Naive B cell (primary cell): ENCODE measurements around the gene CD4. TPM values are rescaled to one million over a fixed set of nuclear protein-coding genes. Genes with fewer than 3 reads are reported as not detected.

Experiments
- ATAC-seq, 2 donors: fragments of 150-1000 bp; cut with Tn5 transposase; 2 replicates each; pipeline ENCODE4 v1.10.0; 2021; ENCODE audit warnings: low read depth in 2 of 2, mild to moderate bottlenecking in 2 of 2, moderate library complexity in 2 of 2
- DNase-seq: peaks from one replicate; pipeline ENCODE4 v3.0.0; 2022
- H3K27ac Mint-ChIP-seq, 6 donors: one replicate each; pipeline ENCODE4 v1.8.0; 2020 to 2022; ENCODE audit warnings: mild to moderate bottlenecking in 6 of 6, mixed read lengths in 6 of 6, moderate library complexity in 5 of 6, inconsistent platforms in 2 of 6
- H3K27me3 Mint-ChIP-seq, 3 donors: one replicate each; pipeline ENCODE4 v1.8.0; 2021 to 2022; ENCODE audit warnings: mixed read lengths in 3 of 3, mild to moderate bottlenecking in 1 of 3
- H3K36me3 Mint-ChIP-seq, 2 donors: one replicate each; pipeline ENCODE4 v1.8.0; 2020 to 2022; ENCODE audit warnings: mixed read lengths in 2 of 2, inconsistent platforms in 1 of 2, mild to moderate bottlenecking in 1 of 2
- H3K4me1 Mint-ChIP-seq, 3 donors: one replicate each; pipeline ENCODE4 v1.8.0; 2020 to 2022; ENCODE audit warnings: mixed read lengths in 3 of 3, inconsistent platforms in 1 of 3, mild to moderate bottlenecking in 1 of 3, moderate library complexity in 1 of 3
- H3K4me3 Mint-ChIP-seq, 8 donors: one replicate each; pipeline ENCODE4 v1.8.0; 2020 to 2022; ENCODE audit warnings: mild to moderate bottlenecking in 8 of 8, mixed read lengths in 8 of 8, moderate library complexity in 8 of 8, inconsistent platforms in 2 of 8
- H3K9me3 Mint-ChIP-seq, 7 donors: one replicate each; pipeline ENCODE4 v1.8.0; 2020 to 2022; ENCODE audit warnings: mixed read lengths in 7 of 7, mild to moderate bottlenecking in 5 of 7, inconsistent platforms in 2 of 7, moderate library complexity in 1 of 7
- polyA plus RNA-seq, 6 donors: library from polyadenylated mRNA; unstranded; fragments of 300-500 nt; fragmentation: Illumina TruSeq; gene quantifications; one replicate each; pipeline ENCODE4 v1.2.3, GENCODE V29; 2021; ENCODE audit warnings: low read depth in 6 of 6

The CD4 gene
- polyA plus RNA-seq, 6 donors from 2014 or later, result 0.29 to 1.7 (median 1.1) TPM

GRCh38 chr12:6774499-6775062 lies 14.7 kb upstream of the CD4 start:
- DNase-seq (no peak), ATAC-seq (no peak)
- Mint-ChIP-seq H3K9me3 (no peaks in the 10 kb centered on the region), H3K4me1 (peaks cover 30 to 42% (median 35%) of the 10 kb centered on the region in 3 donors), H3K4me3 (peak overlapping the region in 1 of 8 donors; percentile 63), H3K36me3 (peaks cover 0 to 8% of the 10 kb centered on the region in 2 donors), H3K27me3 (peaks cover 46 to 93% (median 88%) of the 10 kb centered on the region in 3 donors), H3K27ac (no peak overlapping the region)

- Mint-ChIP-seq H3K4me3 (peak overlapping the region in 2 of 8 donors; percentile 24 to 42), H3K27ac (peak overlapping the region in 1 of 6 donors; percentile 36), H3K4me1 (peaks cover 30 to 42% (median 35%) of the 10 kb centered on the region in 3 donors), H3K36me3 (peaks cover 0 to 8% of the 10 kb centered on the region in 2 donors), H3K9me3 (no peaks in the 10 kb centered on the region), H3K27me3 (peaks cover 46 to 84% (median 79%) of the 10 kb centered on the region in 3 donors)
- ATAC-seq (no peak), DNase-seq (no peak)
Measured at GRCh38 chr12:6775185-6776174, 13.8 kb upstream of the CD4 start.

GRCh38 chr12:6777386-6777785 lies 11.9 kb upstream of the CD4 start:
- no peak overlapping the region for H3K27ac Mint-ChIP-seq
- H3K4me1 Mint-ChIP-seq, result peaks cover 25 to 30% (median 29%) of the 10 kb centered on the region in 3 donors

GRCh38 chr12:6778217-6778573 lies 11.1 kb upstream of the CD4 start:
- DNase-seq, result no peak
- H3K4me1 Mint-ChIP-seq, result peaks cover 22 to 24% (median 23%) of the 10 kb centered on the region in 3 donors
- H3K9me3 Mint-ChIP-seq, result no peaks in the 10 kb centered on the region
- H3K4me3 Mint-ChIP-seq, result peak overlapping the region in 6 of 8 donors; percentile 54 to 95 (median 88)
- peak overlapping the region in 1 of 6 donors; percentile 29 for H3K27ac Mint-ChIP-seq
- ATAC-seq, result no peak
- H3K36me3 Mint-ChIP-seq, result peaks cover 0 to 8% of the 10 kb centered on the region in 2 donors
- peaks cover 38 to 59% (median 54%) of the 10 kb centered on the region in 3 donors for H3K27me3 Mint-ChIP-seq

More at GRCh38 chr12:6777386-6777785, 11.9 kb upstream of the CD4 start:
- Mint-ChIP-seq H3K36me3 (peaks cover 0 to 8% of the 10 kb centered on the region in 2 donors), H3K27me3 (peaks cover 38 to 65% (median 61%) of the 10 kb centered on the region in 3 donors), H3K9me3 (no peaks in the 10 kb centered on the region), H3K4me3 (peak overlapping the region in 2 of 8 donors; percentile 19 to 29)
- ATAC-seq (no peak), DNase-seq (no peak)

- peak overlapping the region in 4 of 6 donors; percentile 5 to 96 (median 88) for H3K27ac Mint-ChIP-seq
- peaks cover 20 to 22% (median 21%) of the 10 kb centered on the region in 3 donors for H3K4me1 Mint-ChIP-seq
- DNase-seq, result peak; percentile 83
Measured at GRCh38 chr12:6778574-6779550, 10.5 kb upstream of the CD4 start.

GRCh38 chr12:6779708-6780432 lies 9.5 kb upstream of the CD4 start:
- Mint-ChIP-seq H3K27me3 (peaks cover 30 to 52% (median 49%) of the 10 kb centered on the region in 3 donors), H3K4me3 (peak overlapping the region in 5 of 8 donors; percentile 9 to 87 (median 57)), H3K27ac (peak overlapping the region in 2 of 6 donors; percentile 50 to 90), H3K9me3 (no peaks in the 10 kb centered on the region), H3K36me3 (peaks cover 0 to 6% of the 10 kb centered on the region in 2 donors), H3K4me1 (peaks cover 14 to 17% (median 16%) of the 10 kb centered on the region in 3 donors)
- no peak for ATAC-seq
- DNase-seq, result no peak

More at GRCh38 chr12:6778574-6779550, 10.5 kb upstream of the CD4 start:
- peak; percentile 93 for ATAC-seq
- H3K27me3 Mint-ChIP-seq, result peaks cover 38 to 59% (median 57%) of the 10 kb centered on the region in 3 donors
- peak overlapping the region; percentile 54 to 95 (median 86) for H3K4me3 Mint-ChIP-seq
- peaks cover 0 to 8% of the 10 kb centered on the region in 2 donors for H3K36me3 Mint-ChIP-seq
- H3K9me3 Mint-ChIP-seq, result no peaks in the 10 kb centered on the region

- no peak overlapping the region for H3K27ac Mint-ChIP-seq
- ATAC-seq (no peak), DNase-seq (no peak)
- peaks cover 23 to 45% (median 42%) of the 10 kb centered on the region in 3 donors for H3K27me3 Mint-ChIP-seq
- no peaks in the 10 kb centered on the region for H3K36me3 Mint-ChIP-seq
- no peak overlapping the region for H3K4me3 Mint-ChIP-seq
- peaks cover 13 to 14% (median 13%) of the 10 kb centered on the region in 3 donors for H3K4me1 Mint-ChIP-seq
- H3K9me3 Mint-ChIP-seq, result no peaks in the 10 kb centered on the region
Measured at GRCh38 chr12:6780573-6780972, 8.8 kb upstream of the CD4 start.

- ATAC-seq, result no peak
- Mint-ChIP-seq H3K36me3 (no peaks in the 10 kb centered on the region), H3K9me3 (no peaks in the 10 kb centered on the region), H3K27me3 (peaks cover 15 to 37% (median 27%) of the 10 kb centered on the region in 3 donors), H3K4me1 (peaks cover 13% of the 10 kb centered on the region in 3 donors), H3K4me3 (no peak overlapping the region), H3K27ac (no peak overlapping the region)
- DNase-seq, result no peak
Measured at GRCh38 chr12:6782119-6782518, 7.2 kb upstream of the CD4 start.

- H3K36me3 Mint-ChIP-seq, result no peaks in the 10 kb centered on the region
- DNase-seq, result no peak
- H3K9me3 Mint-ChIP-seq, result no peaks in the 10 kb centered on the region
- H3K27me3 Mint-ChIP-seq, result peaks cover 9 to 28% (median 18%) of the 10 kb centered on the region in 3 donors
- peaks cover 11 to 12% (median 12%) of the 10 kb centered on the region in 3 donors for H3K4me1 Mint-ChIP-seq
- no peak overlapping the region for H3K27ac Mint-ChIP-seq
- no peak for ATAC-seq
- no peak overlapping the region for H3K4me3 Mint-ChIP-seq
Measured at GRCh38 chr12:6782850-6783566, 6.3 kb upstream of the CD4 start.

- H3K4me3 Mint-ChIP-seq, result no peak overlapping the region
- no peak for ATAC-seq
Measured at GRCh38 chr12:6783828-6784227, 5.5 kb upstream of the CD4 start.

GRCh38 chr12:6784296-6784695 lies 5.0 kb upstream of the CD4 start:
- Mint-ChIP-seq H3K9me3 (no peaks in the 10 kb centered on the region), H3K4me3 (no peak overlapping the region), H3K4me1 (no peaks in the 10 kb centered on the region), H3K27ac (peak overlapping the region in 1 of 6 donors; percentile 35), H3K36me3 (no peaks in the 10 kb centered on the region), H3K27me3 (peaks cover 9 to 30% (median 20%) of the 10 kb centered on the region in 3 donors)
- ATAC-seq, result no peak
- no peak for DNase-seq

More at GRCh38 chr12:6783828-6784227, 5.5 kb upstream of the CD4 start:
- no peak for DNase-seq
- Mint-ChIP-seq H3K4me1 (peaks cover 3 to 4% (median 3%) of the 10 kb centered on the region in 3 donors), H3K27ac (no peak overlapping the region), H3K27me3 (peaks cover 8 to 27% (median 18%) of the 10 kb centered on the region in 3 donors), H3K9me3 (no peaks in the 10 kb centered on the region), H3K36me3 (no peaks in the 10 kb centered on the region)
